H7 (cell line): ENCODE measurements around the gene FAM110A. TPM values are rescaled to one million over a fixed set of nuclear protein-coding genes. Genes with fewer than 3 reads are reported as not detected.
A peak's percentile ranks its signal among the peaks of the same experiment; 100 is the strongest.

ENCODE experiments used
- DNase-seq: peaks from one replicate; pipeline ENCODE4 v3.0.0; 2012
- H3K27me3 ChIP-seq: 2 replicates; pipeline ENCODE4 v1.6.0; 2011; ENCODE audit warnings: mild to moderate bottlenecking, low read length; ENCODE audit not compliant: control insufficient read depth, insufficient read depth
- H3K36me3 ChIP-seq: replicated peaks from 2 replicates; pipeline ENCODE4 v1.5.1; 2011; ENCODE audit warnings: low read length; ENCODE audit not compliant: control insufficient read depth, insufficient read depth
- H3K4me3 ChIP-seq: 2 replicates; pipeline ENCODE4 v1.5.1; 2011; ENCODE audit warnings: low read depth, mild to moderate bottlenecking, control low read depth, low read length, moderate library complexity; ENCODE audit not compliant: insufficient read depth
- total RNA-seq: library from RNA; depleted of rRNA; stranded (reverse); fragments of >200 nt; shearing (Covaris generic); gene quantifications from 2 replicates; pipeline ENCODE4 v1.2.3, GENCODE V29; 2014

Gene FAM110A
- total RNA-seq, 1 experiment from 2014 or later: 9.9 TPM

DNA sequence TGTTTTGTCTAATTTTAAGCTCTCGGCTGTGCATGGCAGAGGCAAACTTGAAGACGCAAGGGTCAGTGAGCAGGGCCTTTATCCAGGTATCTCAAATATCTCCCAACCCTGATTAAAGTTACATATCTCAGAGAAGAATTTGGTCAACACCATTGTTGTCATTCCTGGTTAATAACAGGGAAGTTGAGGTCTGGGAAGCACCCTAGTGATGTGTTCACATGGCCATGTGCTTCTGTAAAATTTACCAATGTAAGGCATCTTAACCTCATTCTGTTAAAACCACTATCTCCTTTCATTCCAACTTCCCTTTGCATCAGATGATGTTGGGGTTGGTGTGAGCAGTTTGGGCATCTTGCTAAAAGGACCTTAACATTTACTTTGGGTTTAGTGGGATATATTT lies 4.0 kb upstream of the FAM110A start:
- H3K4me3 ChIP-seq: no peak overlapping the region
- H3K36me3 ChIP-seq: no peaks in the 10 kb centered on the region
- H3K27me3 ChIP-seq: peaks cover 8% of the 10 kb centered on the region
- DNase-seq: no peak

DNA sequence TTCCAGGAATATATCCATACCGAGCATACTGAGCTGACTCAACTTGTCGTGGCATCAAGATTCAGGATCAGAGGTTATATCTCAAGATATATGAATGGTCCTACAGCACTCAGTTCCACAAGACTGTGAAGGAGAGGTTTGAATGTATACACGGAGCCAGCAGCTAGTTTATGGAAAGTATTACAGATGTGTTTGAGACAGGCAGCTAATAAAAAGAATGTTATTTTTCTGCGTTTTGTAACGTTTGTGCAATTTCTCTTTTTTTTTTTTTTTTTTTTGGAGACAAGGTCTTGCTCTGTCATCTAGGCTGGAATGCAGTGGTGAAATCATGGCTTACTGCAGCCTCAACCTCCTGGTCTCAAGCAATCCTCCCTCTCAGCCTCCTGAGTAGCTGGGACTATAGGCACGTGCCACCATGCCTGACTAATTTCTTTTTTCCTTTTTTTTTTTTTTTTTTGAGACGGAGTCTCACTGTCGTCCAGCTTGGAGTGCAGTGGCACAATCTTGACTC lies 3.4 kb upstream of the FAM110A start:
- Histone ChIP-seq H3K4me3 (no peak overlapping the region), H3K36me3 (no peaks in the 10 kb centered on the region), H3K27me3 (peaks cover 9% of the 10 kb centered on the region)
- DNase-seq: no peak

DNA sequence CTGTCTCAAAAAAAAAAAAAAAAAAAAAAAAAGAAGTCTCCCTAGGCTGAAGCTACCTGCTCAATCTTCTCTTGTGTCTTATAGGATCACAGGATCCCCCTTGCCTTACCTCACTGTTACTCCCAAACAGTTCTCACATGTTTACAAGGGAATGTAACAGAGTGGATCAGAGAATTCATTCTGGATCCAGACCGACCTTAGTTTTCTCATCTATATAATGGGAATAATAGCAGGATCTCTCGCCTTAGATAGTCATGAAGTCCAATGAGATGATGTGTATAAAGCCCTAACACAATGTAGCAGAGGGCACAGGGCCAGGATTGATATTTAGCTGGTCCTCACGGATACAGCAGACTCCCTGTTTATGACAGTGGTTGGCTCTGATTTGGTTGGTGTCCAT lies 2.3 kb upstream of the FAM110A start:
- Histone ChIP-seq H3K36me3 (no peaks in the 10 kb centered on the region), H3K4me3 (no peak overlapping the region), H3K27me3 (peaks cover 9% of the 10 kb centered on the region)
- DNase-seq: no peak

DNA sequence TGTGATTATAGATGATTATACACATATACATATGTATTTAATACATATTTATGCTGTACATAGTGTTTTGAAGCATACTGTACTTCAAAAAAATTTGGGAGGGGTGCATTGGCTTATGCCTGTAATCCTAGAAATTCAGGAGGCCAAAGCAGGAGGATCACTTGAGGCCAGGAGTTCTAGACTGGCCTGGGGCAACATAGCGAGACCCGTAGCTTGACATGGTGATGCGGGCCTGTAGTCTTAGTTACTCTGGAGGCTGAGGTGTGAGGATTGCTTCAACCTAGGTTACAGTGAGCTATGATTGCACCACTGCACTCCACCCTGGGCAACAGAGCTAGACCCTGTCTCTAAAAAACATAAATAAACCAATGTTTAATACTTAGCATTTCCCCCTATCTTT lies 1.6 kb upstream of the FAM110A start:
- DNase-seq: no peak
- no peak overlapping the region for H3K4me3 ChIP-seq
- no peaks in the 10 kb centered on the region for H3K36me3 ChIP-seq
- peaks cover 9% of the 10 kb centered on the region for H3K27me3 ChIP-seq

DNA sequence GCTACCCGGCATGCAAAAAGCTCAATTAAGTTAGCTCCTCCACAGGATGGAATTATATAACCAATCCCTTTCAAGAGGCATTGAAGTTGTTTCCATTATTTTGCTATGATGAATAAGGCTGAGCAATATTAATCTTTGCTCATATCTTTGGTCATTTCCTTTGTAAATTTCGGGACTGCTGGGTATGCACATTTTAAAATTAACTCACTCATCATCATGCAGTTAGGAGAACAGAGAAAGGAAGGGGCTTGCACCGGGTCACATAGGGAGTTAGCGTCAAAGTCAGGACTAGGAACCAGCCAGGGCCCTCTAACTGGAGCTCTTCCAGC lies 430 bp upstream of the FAM110A start:
- Histone ChIP-seq H3K4me3 (no peak overlapping the region), H3K27me3 (peaks cover 9% of the 10 kb centered on the region), H3K36me3 (no peaks in the 10 kb centered on the region)
- no peak for DNase-seq

DNA sequence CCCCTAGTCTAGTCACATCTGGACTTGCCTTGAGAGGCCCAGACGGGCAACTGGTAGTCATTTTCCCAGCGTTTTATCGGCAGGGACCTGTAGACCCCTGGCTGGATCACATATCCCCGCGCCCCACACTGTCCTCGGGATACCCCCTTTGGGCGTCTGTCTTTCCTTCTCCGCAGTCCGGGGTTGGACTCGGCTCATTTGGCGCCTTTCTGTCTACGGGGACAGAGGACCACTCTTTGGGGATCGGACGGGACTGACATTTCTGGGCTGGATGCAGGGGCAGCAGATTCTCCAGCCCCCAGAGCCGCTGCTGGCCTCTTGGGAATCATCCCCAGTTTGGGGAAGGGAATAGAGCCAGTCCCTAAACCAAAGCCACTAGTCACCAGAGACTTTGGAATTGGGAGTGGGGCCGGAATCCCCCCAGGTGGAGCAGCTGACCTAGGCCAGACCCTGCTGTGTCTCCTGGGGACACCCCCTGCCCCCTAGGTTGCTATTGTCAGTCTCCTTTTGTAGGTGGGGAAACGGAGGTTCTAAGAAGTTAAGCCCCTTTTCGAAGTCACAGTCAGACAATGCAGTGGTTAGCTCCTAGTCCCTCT lies 734 bp downstream of the FAM110A start:
- Histone ChIP-seq H3K36me3 (no peaks in the 10 kb centered on the region), H3K27me3 (peaks cover 11% of the 10 kb centered on the region), H3K4me3 (peak overlapping the region; percentile 68)
- no peak for DNase-seq

DNA sequence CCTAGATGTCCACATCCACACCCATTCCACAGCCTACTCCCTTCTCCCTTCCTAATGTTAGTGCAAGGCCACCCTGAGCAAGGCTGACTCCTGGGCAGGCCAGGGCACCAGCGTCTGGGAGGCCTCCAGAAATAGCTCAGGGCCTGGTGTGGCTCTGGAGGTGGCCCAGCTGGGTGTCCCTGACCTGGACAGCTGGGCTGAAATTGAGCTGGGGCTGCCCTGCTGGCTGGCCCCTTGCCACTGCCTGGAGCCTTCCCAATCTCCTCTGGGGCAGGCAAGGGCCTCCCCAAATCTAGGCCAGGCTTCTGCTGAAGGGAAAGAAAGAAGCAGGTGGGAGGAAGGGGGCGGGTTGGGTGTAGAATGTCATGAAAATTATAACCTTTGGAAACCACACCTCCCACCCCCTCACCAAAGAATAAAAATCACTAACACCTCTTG lies 2.1 kb downstream of the FAM110A start:
- no peak overlapping the region for H3K4me3 ChIP-seq
- peaks cover 15% of the 10 kb centered on the region for H3K27me3 ChIP-seq
- no peaks in the 10 kb centered on the region for H3K36me3 ChIP-seq
- DNase-seq: no peak

DNA sequence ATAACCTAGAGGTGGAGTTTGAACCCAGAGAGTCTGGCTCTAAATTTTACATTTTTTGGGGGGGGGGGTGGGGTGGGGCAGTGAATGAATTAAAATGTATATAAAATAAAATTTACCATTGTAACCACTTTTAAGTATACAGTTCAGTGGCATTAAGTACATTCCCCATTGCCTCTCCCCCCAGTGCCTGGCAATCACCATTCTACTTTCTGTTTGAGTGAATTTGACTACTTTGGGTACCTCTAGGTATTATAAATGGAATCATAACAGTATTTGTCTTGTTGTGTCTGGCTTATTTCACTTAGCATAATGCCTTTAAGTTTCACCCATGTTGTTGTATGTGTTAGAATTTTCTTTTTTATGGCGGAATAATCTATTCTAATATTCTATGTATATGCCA lies 2.7 kb downstream of the FAM110A start:
- Histone ChIP-seq H3K36me3 (no peaks in the 10 kb centered on the region), H3K4me3 (no peak overlapping the region), H3K27me3 (peaks cover 19% of the 10 kb centered on the region)
- no peak for DNase-seq

DNA sequence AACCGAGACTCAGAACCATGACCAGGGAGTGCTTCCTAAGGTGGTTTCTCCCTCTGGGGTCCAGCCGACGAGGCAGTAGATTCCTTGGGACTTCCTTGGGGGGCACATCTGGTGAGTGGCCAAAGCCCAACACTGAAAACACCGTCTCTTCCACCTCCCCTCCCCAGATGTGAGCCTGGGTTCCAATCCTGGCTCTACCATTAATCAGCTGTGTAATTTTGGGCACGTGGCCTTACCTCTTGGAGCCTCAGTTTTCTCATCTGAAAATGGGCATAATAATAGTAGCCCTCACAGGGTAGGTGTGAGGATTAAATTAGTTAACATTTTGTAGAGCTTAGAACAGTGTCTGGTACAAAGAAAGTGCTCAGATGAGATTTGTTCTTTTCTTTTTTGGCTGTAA lies 5.5 kb downstream of the FAM110A start:
- Histone ChIP-seq H3K27me3 (peaks cover 40% of the 10 kb centered on the region), H3K4me3 (no peak overlapping the region), H3K36me3 (no peaks in the 10 kb centered on the region)
- DNase-seq: no peak

DNA sequence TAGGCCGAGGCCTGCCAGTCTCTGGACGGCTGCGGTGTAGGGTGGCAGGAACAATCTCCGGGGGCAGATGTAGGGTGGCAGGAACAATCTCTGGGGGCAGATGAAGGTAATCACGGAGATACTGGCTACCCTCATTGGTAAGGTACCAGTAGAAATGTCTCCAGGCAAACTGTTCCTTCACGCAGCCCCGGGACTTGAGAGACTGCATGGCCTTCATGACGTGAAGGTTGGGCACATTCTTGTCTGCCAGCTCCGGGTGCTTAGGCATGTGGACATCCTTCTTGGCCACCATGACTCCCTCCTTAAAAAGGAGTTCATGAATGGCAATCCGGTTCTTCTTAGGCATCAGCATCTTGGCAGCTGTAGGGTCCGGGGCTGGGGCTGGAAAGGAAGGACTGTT lies 6.1 kb downstream of the FAM110A start:
- Histone ChIP-seq H3K36me3 (no peaks in the 10 kb centered on the region), H3K4me3 (no peak overlapping the region), H3K27me3 (peaks cover 38% of the 10 kb centered on the region)
- no peak for DNase-seq

DNA sequence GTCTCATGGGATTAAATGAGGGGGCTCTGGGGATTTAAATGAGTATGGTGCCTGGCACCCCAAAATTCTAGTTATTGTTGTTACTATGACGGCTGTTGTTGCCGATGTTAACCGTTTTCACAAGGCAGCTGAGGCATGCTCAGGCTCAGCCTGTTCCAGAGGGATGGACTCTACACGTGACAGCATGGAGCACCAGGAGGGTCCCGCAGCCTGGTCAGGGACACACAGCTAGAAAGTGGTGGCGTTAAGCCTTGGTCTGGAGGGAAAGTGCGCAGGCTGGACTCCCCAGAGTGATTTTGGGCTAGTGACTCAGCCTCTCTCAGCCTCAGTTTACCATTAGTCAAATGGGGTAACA lies 7.0 kb downstream of the FAM110A start:
- peak; percentile 50 for DNase-seq
- Histone ChIP-seq H3K36me3 (no peaks in the 10 kb centered on the region), H3K4me3 (no peak overlapping the region), H3K27me3 (peaks cover 46% of the 10 kb centered on the region)

DNA sequence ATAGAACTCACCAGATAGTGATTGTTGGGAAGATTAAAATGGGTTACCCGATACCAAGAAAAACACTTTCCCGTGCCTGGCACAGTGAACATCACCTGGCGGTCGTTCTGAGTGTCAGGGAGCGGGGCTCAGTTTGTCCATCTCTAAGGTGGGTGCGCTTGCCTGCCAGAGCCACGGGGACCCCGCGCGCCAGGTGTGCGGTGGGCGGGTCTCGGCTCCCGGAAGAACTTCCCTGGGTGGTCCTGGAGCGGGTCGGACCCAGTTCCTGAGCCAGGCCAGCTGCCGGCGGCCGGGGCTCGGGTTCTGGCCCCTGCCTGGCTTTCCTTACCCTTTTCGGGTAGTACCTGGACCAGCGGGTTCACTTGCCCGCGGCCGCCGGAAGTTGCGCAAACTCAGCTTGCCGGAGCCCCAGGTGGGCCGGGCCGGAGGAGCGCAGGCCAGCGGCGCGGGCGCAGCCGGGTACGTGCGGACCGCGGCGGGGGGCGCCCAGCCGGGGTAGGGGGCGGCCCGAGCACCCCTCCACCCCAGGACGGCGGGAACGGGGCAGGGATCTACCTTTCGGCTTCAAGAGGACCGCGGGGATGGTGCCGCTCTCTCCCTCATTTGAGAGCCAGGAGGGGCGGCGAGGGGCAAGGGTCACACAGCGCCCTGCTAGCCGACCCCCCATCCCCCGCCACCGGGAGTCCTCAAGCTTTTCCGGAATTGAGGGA lies 7.5 kb downstream of the FAM110A start:
- Histone ChIP-seq H3K36me3 (no peaks in the 10 kb centered on the region), H3K27me3 (peaks cover 52% of the 10 kb centered on the region), H3K4me3 (peak overlapping the region; percentile 63)
- DNase-seq: peak; percentile 83

DNA sequence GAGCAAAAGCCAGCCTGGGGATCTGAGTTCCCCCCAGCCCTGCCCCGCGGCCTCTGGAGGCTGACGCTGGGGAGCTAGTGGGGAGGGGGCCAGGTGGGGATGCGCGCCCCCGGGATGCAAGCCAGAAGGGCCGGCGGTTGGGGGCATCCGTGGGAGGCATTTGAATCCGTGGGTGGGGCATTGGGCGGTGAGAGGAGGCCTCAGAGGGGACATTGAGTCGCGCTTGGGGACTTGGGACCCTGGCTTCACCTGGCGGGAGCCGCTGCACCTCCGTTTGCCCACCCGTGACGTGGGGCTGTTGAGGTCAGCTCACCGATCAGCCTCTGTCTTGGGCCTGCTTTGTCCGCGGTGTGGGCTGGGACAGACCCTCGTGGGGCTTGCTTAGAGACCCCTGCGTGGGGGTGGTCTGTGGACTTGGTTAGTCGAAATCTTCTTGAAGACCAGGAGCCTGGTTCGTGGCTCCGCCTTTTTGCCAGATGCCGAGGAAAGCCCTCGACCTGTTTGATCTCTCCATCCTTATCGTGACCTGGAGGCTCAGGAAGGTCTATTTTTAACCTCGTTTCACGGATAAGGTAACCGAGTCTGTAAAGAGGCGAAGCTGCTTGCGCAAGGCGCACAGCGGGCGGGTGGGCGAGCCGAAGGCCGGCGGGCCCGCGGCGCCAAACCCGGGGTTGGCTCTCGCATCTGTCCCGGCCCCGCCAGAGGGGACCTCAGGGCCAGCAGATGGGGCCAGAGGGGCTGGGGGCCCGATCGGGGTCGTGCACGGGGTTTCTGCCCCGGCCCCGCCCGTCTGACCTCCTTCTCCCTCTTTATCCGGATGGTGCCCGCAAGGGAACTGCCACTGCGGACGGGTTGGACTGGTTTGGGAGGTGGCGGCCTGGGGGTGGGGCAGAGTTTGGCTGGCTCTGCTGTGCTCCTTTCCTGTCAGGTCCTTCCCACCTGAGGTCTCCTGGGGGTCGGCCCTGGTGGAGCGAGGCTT lies 8.3 kb downstream of the FAM110A start:
- DNase-seq: peak; percentile 88
- Histone ChIP-seq H3K27me3 (peaks cover 57% of the 10 kb centered on the region), H3K36me3 (no peaks in the 10 kb centered on the region)

DNA sequence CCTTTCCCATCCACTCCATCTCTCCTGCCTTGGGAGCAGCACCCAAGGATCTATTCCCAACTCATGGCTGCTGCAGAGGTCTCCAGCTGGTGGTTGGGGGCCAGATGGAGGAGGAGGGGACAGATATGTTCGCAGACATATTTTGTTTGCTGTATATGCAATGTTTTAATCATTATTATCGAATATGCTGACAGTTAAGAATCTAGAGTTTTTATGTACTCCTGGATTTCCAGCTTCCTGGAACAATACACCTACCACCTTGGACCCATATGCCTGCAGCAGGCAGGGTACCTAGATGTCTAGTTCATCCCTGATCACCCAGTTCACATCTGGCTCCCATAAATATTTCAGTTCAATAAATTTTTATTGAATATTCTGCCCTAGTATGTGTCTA lies 9.0 kb downstream of the FAM110A start:
- Histone ChIP-seq H3K4me3 (peak overlapping the region; percentile 63; the same call in 1 of the 2 replicates), H3K27me3 (peaks cover 57% of the 10 kb centered on the region), H3K36me3 (no peaks in the 10 kb centered on the region)
- DNase-seq: no peak

More for the DNA sequence above, 8.3 kb downstream of the FAM110A start:
- H3K4me3 ChIP-seq: peak overlapping the region; percentile 63

DNA sequence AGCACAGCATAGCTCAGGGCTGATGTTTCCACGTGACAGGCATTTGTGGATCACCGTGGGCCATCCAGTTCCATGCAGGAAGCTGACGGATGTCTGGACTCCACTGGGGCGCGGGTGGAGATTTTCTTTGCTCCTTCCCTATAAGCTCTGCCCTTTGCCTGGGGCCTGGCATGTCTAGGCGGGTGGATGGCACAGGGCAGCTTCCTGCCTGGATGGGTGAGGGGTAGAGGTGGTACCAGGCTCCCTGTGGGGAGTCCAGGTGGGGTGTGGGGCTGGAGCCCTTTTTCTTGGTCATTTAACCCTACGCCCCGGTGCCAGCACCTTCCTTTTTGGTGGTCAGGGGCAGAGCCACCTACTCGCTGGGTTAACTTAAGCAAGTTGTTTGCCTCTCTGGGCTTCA lies 10.4 kb downstream of the FAM110A start:
- no peaks in the 10 kb centered on the region for H3K36me3 ChIP-seq
- H3K27me3 ChIP-seq: peaks cover 56% of the 10 kb centered on the region
- DNase-seq: no peak
- H3K4me3 ChIP-seq: no peak overlapping the region
